IMR-90 (cell line): ENCODE results near the gene ITPRID1. TPM values are rescaled to one million over a fixed set of nuclear protein-coding genes. Genes with fewer than 3 reads are reported as not detected.

ENCODE experiments used
- ATAC-seq: fragments of 200-7000 bp; cut with Tn5 transposase; 2 replicates; pipeline ENCODE4 v1.9.1; 2020; ENCODE audit warnings: low read depth, mild to moderate bottlenecking, moderate library complexity
- BruUV-seq: library from RNA; stranded (reverse); fragments of 400-500 nt; replicated peaks from 2 replicates; lab custom pipeline; 2021; lab: Mats Ljungman, UMichigan
- CTCF ChIA-PET: fragments of 300-600 bp; formaldehyde crosslinking; extraction: SDS; loops from one replicate; lab custom pipeline; 2021; ENCODE audit warnings: antibody characterized with exemption; lab: Yijun Ruan, JAX
- POLR2A ChIA-PET: fragments of 300-600 bp; sonication (Branson Sonifier 250); formaldehyde crosslinking; loops from one replicate; lab custom pipeline; 2022; ENCODE audit warnings: antibody characterized with exemption; ENCODE audit not compliant: unreplicated experiment; lab: Charles Lee
- DNase-seq: peaks from one replicate; pipeline ENCODE4 v3.0.0; 2013
- H2AFZ ChIP-seq: replicated peaks from 2 replicates; pipeline ENCODE3; 2013; ENCODE audit warnings: low read length, mild to moderate bottlenecking; ENCODE audit not compliant: poor library complexity
- H2AK5ac ChIP-seq: 2 replicates; pipeline ENCODE4 v1.6.1; 2013; ENCODE audit warnings: low read depth, low read length, inconsistent platforms
- H2AK9ac ChIP-seq: replicated peaks from 2 replicates; pipeline ENCODE3; 2013; ENCODE audit warnings: mild to moderate bottlenecking, low read depth, low read length, moderate library complexity; ENCODE audit not compliant: poor library complexity
- H2BK120ac ChIP-seq: 2 replicates; pipeline ENCODE4 v1.6.1; 2013; ENCODE audit warnings: low read depth, low read length, inconsistent platforms
- H2BK15ac ChIP-seq: 3 replicates; pipeline ENCODE4 v1.6.1; 2013; ENCODE audit warnings: low read depth, low read length, inconsistent platforms
- H2BK20ac ChIP-seq: 2 replicates; pipeline ENCODE4 v1.6.1; 2013; ENCODE audit warnings: low read depth, mild to moderate bottlenecking, inconsistent platforms, low read length, moderate library complexity
- H2BK5ac ChIP-seq: 2 replicates; pipeline ENCODE4 v1.6.1; 2013; ENCODE audit warnings: mild to moderate bottlenecking, low read depth, low read length, inconsistent platforms; ENCODE audit not compliant: poor library complexity, severe bottlenecking
- H3K14ac ChIP-seq: replicated peaks from 2 replicates; pipeline ENCODE4 v1.6.1; 2013; ENCODE audit warnings: low read depth, low read length, inconsistent platforms
- H3K18ac ChIP-seq: 2 replicates; pipeline ENCODE4 v1.6.1; 2013; ENCODE audit warnings: low read depth, low read length, control low read depth
- H3K23ac ChIP-seq: 2 replicates; pipeline ENCODE4 v1.6.1; 2013; ENCODE audit warnings: low read depth, low read length, inconsistent platforms
- H3K27ac ChIP-seq: 2 replicates; pipeline ENCODE4 v1.5.1; 2013; ENCODE audit warnings: mild to moderate bottlenecking, control low read depth, low read length; ENCODE audit not compliant: insufficient read depth
- H3K27me3 ChIP-seq: 2 replicates; pipeline ENCODE4 v1.6.1; 2013; ENCODE audit warnings: low read length; ENCODE audit not compliant: control insufficient read depth, insufficient read depth
- H3K36me3 ChIP-seq: 2 replicates; pipeline ENCODE4 v1.6.1; 2013; ENCODE audit warnings: low read length, mixed read lengths; ENCODE audit not compliant: control insufficient read depth, insufficient read depth
- H3K4ac ChIP-seq: 2 replicates; pipeline ENCODE4 v1.6.1; 2013; ENCODE audit warnings: low read depth, low read length, inconsistent platforms
- H3K4me1 ChIP-seq: 2 replicates; pipeline ENCODE4 v1.6.1; 2013; ENCODE audit warnings: low read length, mixed read lengths; ENCODE audit not compliant: control insufficient read depth, insufficient read depth
- H3K4me2 ChIP-seq: 2 replicates; pipeline ENCODE4 v1.6.1; 2013; ENCODE audit warnings: low read depth, mild to moderate bottlenecking, control low read depth, low read length, moderate library complexity
- H3K4me3 ChIP-seq: 2 replicates; pipeline ENCODE4 v1.5.1; 2013; ENCODE audit warnings: low read depth, mild to moderate bottlenecking, control low read depth, low read length, moderate library complexity; ENCODE audit not compliant: insufficient read depth
- H3K56ac ChIP-seq: 2 replicates; pipeline ENCODE4 v1.6.1; 2013; ENCODE audit warnings: low read length, inconsistent platforms; ENCODE audit not compliant: insufficient read depth; ENCODE audit errors: extremely low read depth
- H3K79me1 ChIP-seq, 2 experiments: 2 replicates each; pipeline ENCODE4 v1.6.1; 2013; ENCODE audit warnings: low read length in 2 of 2, inconsistent platforms in 1 of 2, low read depth in 1 of 2
- H3K9ac ChIP-seq: 2 replicates; pipeline ENCODE4 v1.6.1; 2013; ENCODE audit warnings: low read depth, low read length, control low read depth
- H3K9me1 ChIP-seq: 2 replicates; pipeline ENCODE4 v1.6.1; 2013; ENCODE audit warnings: low read length, inconsistent platforms; ENCODE audit not compliant: insufficient read depth
- H3K9me3 ChIP-seq: 2 replicates; pipeline ENCODE4 v1.6.1; 2013; ENCODE audit warnings: low read length; ENCODE audit not compliant: control insufficient read depth, insufficient read depth
- H4K20me1 ChIP-seq: 2 replicates; pipeline ENCODE4 v1.6.1; 2013; ENCODE audit warnings: low read length, inconsistent platforms; ENCODE audit not compliant: insufficient read depth
- H4K5ac ChIP-seq: 2 replicates; pipeline ENCODE4 v1.6.1; 2013; ENCODE audit warnings: mild to moderate bottlenecking, low read depth, low read length, control low read depth
- H4K8ac ChIP-seq, 2 experiments: 2 replicates each; pipeline ENCODE4 v1.6.1; 2013; ENCODE audit warnings: low read depth in 2 of 2, low read length in 2 of 2, control low read depth in 1 of 2, inconsistent platforms in 1 of 2
- H4K91ac ChIP-seq: 2 replicates; pipeline ENCODE4 v1.6.1; 2013; ENCODE audit warnings: low read depth, low read length, inconsistent platforms; ENCODE audit not compliant: insufficient read depth
- BHLHE40 ChIP-seq: fragments of 150-350 bp; IDR thresholded peaks from 2 replicates; pipeline ENCODE4 v1.6.1; 2016; ENCODE audit warnings: mild to moderate bottlenecking, low read depth, low read length
- CEBPB ChIP-seq: IDR thresholded peaks from 2 replicates; pipeline ENCODE4 v1.6.1; 2012; ENCODE audit warnings: low read depth, low read length, improper control_type of control experiment
- CHD1 ChIP-seq: IDR thresholded peaks from 2 replicates; pipeline ENCODE4 v1.6.1; 2012; ENCODE audit warnings: low read depth, low read length, improper control_type of control experiment
- CTCF ChIP-seq: conservative IDR thresholded peaks from 2 replicates; pipeline ENCODE4 v1.5.1; 2012; ENCODE audit warnings: mild to moderate bottlenecking, low read depth, low read length, improper control_type of control experiment
- ELK1 ChIP-seq: fragments of 150-350 bp; IDR thresholded peaks from 2 replicates; pipeline ENCODE4 v1.6.1; 2016; ENCODE audit warnings: low read depth, mild to moderate bottlenecking, low read length, moderate library complexity, borderline replicate concordance
- FOS ChIP-seq: fragments of 150-350 bp; IDR thresholded peaks from 2 replicates; pipeline ENCODE4 v1.6.1; 2016; ENCODE audit warnings: low read depth, low read length
- MAFK ChIP-seq: IDR thresholded peaks from 2 replicates; pipeline ENCODE4 v1.6.1; 2012; ENCODE audit warnings: low read depth, low read length, improper control_type of control experiment
- MAZ ChIP-seq: IDR thresholded peaks from 2 replicates; pipeline ENCODE4 v1.6.1; 2012; ENCODE audit warnings: low read depth, mild to moderate bottlenecking, low read length, improper control_type of control experiment, moderate library complexity, borderline replicate concordance
- MXI1 ChIP-seq: IDR thresholded peaks from 2 replicates; pipeline ENCODE4 v1.6.1; 2012; ENCODE audit warnings: low read depth, mild to moderate bottlenecking, low read length, moderate library complexity, borderline replicate concordance
- NFE2L2 ChIP-seq: fragments of 150-350 bp; IDR thresholded peaks from 2 replicates; pipeline ENCODE4 v1.6.1; 2016; ENCODE audit warnings: low read depth, mild to moderate bottlenecking, low read length
- POLR2A ChIP-seq: IDR thresholded peaks from 2 replicates; pipeline ENCODE4 v1.6.1; 2012; ENCODE audit warnings: mild to moderate bottlenecking, low read depth, low read length
- RAD21 ChIP-seq: IDR thresholded peaks from 2 replicates; pipeline ENCODE4 v1.6.1; 2012; ENCODE audit warnings: low read length, improper control_type of control experiment
- RCOR1 ChIP-seq: IDR thresholded peaks from 2 replicates; pipeline ENCODE4 v1.6.1; 2012; ENCODE audit warnings: mild to moderate bottlenecking, low read length, improper control_type of control experiment; ENCODE audit not compliant: insufficient replicate concordance
- SMC3 ChIP-seq: fragments of 150-350 bp; IDR thresholded peaks from 2 replicates; pipeline ENCODE4 v1.6.1; 2016; ENCODE audit warnings: low read depth, mild to moderate bottlenecking, antibody characterized with exemption, low read length, moderate library complexity
- USF2 ChIP-seq: fragments of 150-350 bp; IDR thresholded peaks from 2 replicates; pipeline ENCODE4 v1.6.1; 2017; ENCODE audit warnings: mild to moderate bottlenecking, antibody characterized with exemption, low read length, low read depth
- WGBS, 2 experiments: methylation state at CpG; one replicate each; pipeline versions ENCODE4 v1.1.5 to v1.1.7; 2013; ENCODE audit warnings: missing lambda C conversion rate in 2 of 2; ENCODE audit not compliant: insufficient read length in 1 of 2; ENCODE audit errors: extremely low coverage in 2 of 2; 5-methylcytosine and 5-hydroxymethylcytosine counted together
- dilution Hi-C: fragments of 300-500 bp; cut with HindIII; formaldehyde crosslinking; loops from one replicate; pipeline ENCODE4 v1.14.3; 2018; ENCODE audit warnings: low sequenced_read_pairs; ENCODE audit not compliant: unreplicated experiment
- in situ Hi-C: fragments of 300-500 bp; cut with MboI; formaldehyde crosslinking; loops from 3 replicates; pipeline ENCODE4 v1.14.3; 2019; ENCODE audit warnings: low sequenced_read_pairs, inconsistent platforms, mixed read lengths
- intact Hi-C: fragments of 100-400 bp; cut with micrococcal nuclease; formaldehyde crosslinking; loops from 2 replicates; pipeline ENCODE4 v1.10.0; 2022
- polyA plus RNA-seq, 3 experiments: library from polyadenylated mRNA; depleted of rRNA; stranded (reverse); fragments of >200 nt; gene quantifications; 2 replicates each; pipeline ENCODE4 v1.2.3, GENCODE V29; 2012; ENCODE audit warnings: low replicate concordance in 1 of 3
- total RNA-seq: library from RNA; depleted of rRNA; stranded (reverse); fragments of >200 nt; gene quantifications from 2 replicates; pipeline ENCODE4 v1.2.3, GENCODE V29; 2012

Gene ITPRID1
- total and polyA plus RNA-seq, 2 of the 4 experiments (the other 2 are of a cell fraction): not detected

DNA sequence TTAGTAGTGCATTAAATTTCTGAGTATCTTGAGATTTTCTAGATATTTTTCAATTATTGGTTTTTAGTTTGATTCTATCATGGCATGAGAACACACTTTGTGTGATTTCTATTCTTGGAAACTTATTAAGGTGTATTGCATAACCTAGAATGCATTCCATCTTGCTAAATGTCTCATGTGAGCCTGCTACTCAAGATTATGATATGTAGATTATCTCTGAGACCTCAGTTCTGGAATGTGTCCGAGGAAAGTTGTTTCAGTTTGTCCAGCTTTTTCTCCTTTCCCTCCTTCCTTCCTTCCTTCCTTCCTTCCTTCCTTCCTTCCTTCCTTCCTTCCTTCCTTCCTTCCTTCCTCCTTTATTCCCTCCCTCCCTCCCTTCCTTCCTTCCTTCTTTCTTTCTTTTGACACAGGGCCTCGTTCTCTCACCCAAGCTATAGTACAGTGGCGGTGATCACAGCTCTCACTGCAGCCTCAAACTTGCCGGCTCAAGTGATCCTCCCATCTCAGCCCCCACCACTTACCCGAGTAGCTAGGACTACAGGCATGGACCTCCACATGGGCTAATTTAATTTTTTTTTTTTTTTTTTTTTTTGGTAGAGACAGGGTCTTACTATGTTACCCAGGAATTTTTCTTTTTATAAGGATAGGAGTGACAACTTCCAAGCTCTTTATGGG lies 7.6 kb downstream of the ITPRID1 start:
- H3K4me2 ChIP-seq: no peak overlapping the region
- no peak overlapping the region for H3K18ac ChIP-seq
- ChIA-PET CTCF (no interaction called here), POLR2A (no interaction called here)
- no peaks in the 10 kb centered on the region for H3K9me3 ChIP-seq
- no peaks in the 10 kb centered on the region for H4K20me1 ChIP-seq
- H3K4me3 ChIP-seq: no peak overlapping the region
- H4K91ac ChIP-seq: no peak overlapping the region
- H3K79me1 ChIP-seq: no peaks in the 10 kb centered on the region
- no peak overlapping the region for H4K8ac ChIP-seq
- ATAC-seq (no peak), DNase-seq (no peak)
- H3K4me1 ChIP-seq: no peaks in the 10 kb centered on the region
- H3K56ac ChIP-seq: no peak overlapping the region
- no peak overlapping the region for H4K5ac ChIP-seq
- no peaks in the 10 kb centered on the region for H3K9me1 ChIP-seq
- H3K4ac ChIP-seq: no peak overlapping the region
- no peak for TF ChIP-seq MAFK
- no peak for TF ChIP-seq SMC3
- TF ChIP-seq CHD1: no peak
- TF ChIP-seq USF2: no peak
- no peak for TF ChIP-seq CTCF
- TF ChIP-seq RCOR1: no peak
- no peak for TF ChIP-seq NFE2L2
- TF ChIP-seq POLR2A: no peak
- TF ChIP-seq MAZ: no peak
- TF ChIP-seq CEBPB: no peak
- no peak for TF ChIP-seq BHLHE40
- no peak for TF ChIP-seq ELK1
- TF ChIP-seq RAD21: no peak
- no peak for TF ChIP-seq MXI1
- TF ChIP-seq FOS: no peak
- H3K9ac ChIP-seq: no peak overlapping the region
- no peak overlapping the region for H2AK5ac ChIP-seq
- H2BK15ac ChIP-seq: no peak overlapping the region
- H2BK5ac ChIP-seq: no peak overlapping the region
- intact Hi-C loops: no loop called here
- no peak overlapping the region for H2AK9ac ChIP-seq
- WGBS, 2 experiments: 40% methylated on average over 1 of the region's 5 CpGs; no CpG with 5 or more reads in 1 of the 2 experiments
- H2BK20ac ChIP-seq: no peak overlapping the region
- no TSS peak for BruUV-seq
- H3K27ac ChIP-seq: no peak overlapping the region
- H3K14ac ChIP-seq: no peak overlapping the region
- dilution Hi-C loops: no loop called here
- no peak overlapping the region for H3K23ac ChIP-seq
- H3K36me3 ChIP-seq: no peaks in the 10 kb centered on the region
- no peaks in the 10 kb centered on the region for H3K27me3 ChIP-seq
- H2BK120ac ChIP-seq: no peak overlapping the region
- in situ Hi-C loops: no loop called here
- H2AFZ ChIP-seq: no peak overlapping the region
